Naive B cell (primary cell): ENCODE data around the gene FHOD3. TPM values are rescaled to one million over a fixed set of nuclear protein-coding genes. Genes with fewer than 3 reads are reported as not detected.
A peak's percentile ranks its signal among the peaks of the same experiment; 100 is the strongest.

Source experiments
- ATAC-seq, 2 donors: fragments of 150-1000 bp; cut with Tn5 transposase; 2 replicates each; pipeline ENCODE4 v1.10.0; 2021; ENCODE audit warnings: low read depth in 2 of 2, mild to moderate bottlenecking in 2 of 2, moderate library complexity in 2 of 2
- DNase-seq: peaks from one replicate; pipeline ENCODE4 v3.0.0; 2022
- H3K27ac Mint-ChIP-seq, 6 donors: one replicate each; pipeline ENCODE4 v1.8.0; 2020 to 2022; ENCODE audit warnings: mild to moderate bottlenecking in 6 of 6, mixed read lengths in 6 of 6, moderate library complexity in 5 of 6, inconsistent platforms in 2 of 6
- H3K27me3 Mint-ChIP-seq, 3 donors: one replicate each; pipeline ENCODE4 v1.8.0; 2021 to 2022; ENCODE audit warnings: mixed read lengths in 3 of 3, mild to moderate bottlenecking in 1 of 3
- H3K36me3 Mint-ChIP-seq, 2 donors: one replicate each; pipeline ENCODE4 v1.8.0; 2020 to 2022; ENCODE audit warnings: mixed read lengths in 2 of 2, inconsistent platforms in 1 of 2, mild to moderate bottlenecking in 1 of 2
- H3K4me1 Mint-ChIP-seq, 3 donors: one replicate each; pipeline ENCODE4 v1.8.0; 2020 to 2022; ENCODE audit warnings: mixed read lengths in 3 of 3, inconsistent platforms in 1 of 3, mild to moderate bottlenecking in 1 of 3, moderate library complexity in 1 of 3
- H3K4me3 Mint-ChIP-seq, 8 donors: one replicate each; pipeline ENCODE4 v1.8.0; 2020 to 2022; ENCODE audit warnings: mild to moderate bottlenecking in 8 of 8, mixed read lengths in 8 of 8, moderate library complexity in 8 of 8, inconsistent platforms in 2 of 8
- H3K9me3 Mint-ChIP-seq, 7 donors: one replicate each; pipeline ENCODE4 v1.8.0; 2020 to 2022; ENCODE audit warnings: mixed read lengths in 7 of 7, mild to moderate bottlenecking in 5 of 7, inconsistent platforms in 2 of 7, moderate library complexity in 1 of 7
- polyA plus RNA-seq, 6 donors: library from polyadenylated mRNA; unstranded; fragments of 300-500 nt; fragmentation: Illumina TruSeq; gene quantifications; one replicate each; pipeline ENCODE4 v1.2.3, GENCODE V29; 2021; ENCODE audit warnings: low read depth in 6 of 6

FHOD3 gene
- polyA plus RNA-seq, 6 donors from 2014 or later = not detected

DNA sequence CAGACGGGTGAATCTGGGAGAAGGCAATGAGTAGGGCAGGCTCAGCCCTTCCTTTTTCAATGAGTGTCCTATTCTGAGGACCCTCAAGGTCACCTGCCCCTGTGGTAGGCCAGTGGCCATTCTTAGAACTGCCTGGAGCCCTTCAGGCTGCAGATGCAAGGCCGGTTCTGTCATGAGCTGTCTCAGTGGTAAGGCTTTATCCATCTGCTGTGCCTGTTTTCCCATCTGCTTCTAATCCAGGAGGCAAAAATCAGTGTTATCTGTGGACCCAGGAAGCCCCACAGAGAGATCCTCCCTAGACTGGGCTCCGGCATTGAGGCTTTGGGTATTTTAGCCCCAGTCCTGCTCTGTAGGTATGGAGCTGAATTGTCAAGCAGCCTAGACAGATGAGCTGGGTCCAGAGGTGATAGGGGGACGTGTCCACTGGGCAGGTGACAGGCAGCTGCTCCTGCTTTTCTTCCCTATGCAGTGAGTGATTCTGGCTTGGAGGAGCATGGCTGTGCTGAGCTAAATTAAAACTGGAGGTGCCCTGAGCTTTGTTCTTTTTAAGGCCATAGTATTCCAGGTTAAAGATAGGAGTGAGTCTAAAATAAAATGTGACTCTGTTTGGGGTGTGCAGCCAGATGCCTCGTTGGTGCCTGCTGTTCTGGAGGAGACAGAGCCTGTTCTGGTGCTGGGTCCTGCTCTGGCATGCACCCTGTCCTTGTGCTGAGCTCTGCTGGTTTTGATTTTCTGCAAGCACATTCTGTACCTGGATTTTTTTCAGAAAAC lies 92.5 kb downstream of the FHOD3 start:
- Mint-ChIP-seq H3K36me3 (no peaks in the 10 kb centered on the region), H3K4me3 (no peak overlapping the region), H3K27ac (peak overlapping the region in 1 of 6 donors; percentile 40), H3K9me3 (peaks cover 3 to 15% (median 5%) of the 10 kb centered on the region in 7 donors), H3K4me1 (peaks cover 0 to 12% (median 8%) of the 10 kb centered on the region in 3 donors), H3K27me3 (peaks cover 0 to 28% (median 14%) of the 10 kb centered on the region in 3 donors)
- DNase-seq (no peak), ATAC-seq (no peak)

GRCh38 chr18:36391426-36392145 lies 94.1 kb downstream of the FHOD3 start:
- no peak overlapping the region for H3K4me3 Mint-ChIP-seq
- ATAC-seq = no peak
- peaks cover 0 to 12% (median 8%) of the 10 kb centered on the region in 3 donors for H3K4me1 Mint-ChIP-seq
- no peak for DNase-seq
- no peak overlapping the region for H3K27ac Mint-ChIP-seq
- H3K36me3 Mint-ChIP-seq = no peaks in the 10 kb centered on the region
- peaks cover 3 to 29% (median 11%) of the 10 kb centered on the region in 7 donors for H3K9me3 Mint-ChIP-seq
- H3K27me3 Mint-ChIP-seq = peaks cover 0 to 28% (median 14%) of the 10 kb centered on the region in 3 donors

DNA sequence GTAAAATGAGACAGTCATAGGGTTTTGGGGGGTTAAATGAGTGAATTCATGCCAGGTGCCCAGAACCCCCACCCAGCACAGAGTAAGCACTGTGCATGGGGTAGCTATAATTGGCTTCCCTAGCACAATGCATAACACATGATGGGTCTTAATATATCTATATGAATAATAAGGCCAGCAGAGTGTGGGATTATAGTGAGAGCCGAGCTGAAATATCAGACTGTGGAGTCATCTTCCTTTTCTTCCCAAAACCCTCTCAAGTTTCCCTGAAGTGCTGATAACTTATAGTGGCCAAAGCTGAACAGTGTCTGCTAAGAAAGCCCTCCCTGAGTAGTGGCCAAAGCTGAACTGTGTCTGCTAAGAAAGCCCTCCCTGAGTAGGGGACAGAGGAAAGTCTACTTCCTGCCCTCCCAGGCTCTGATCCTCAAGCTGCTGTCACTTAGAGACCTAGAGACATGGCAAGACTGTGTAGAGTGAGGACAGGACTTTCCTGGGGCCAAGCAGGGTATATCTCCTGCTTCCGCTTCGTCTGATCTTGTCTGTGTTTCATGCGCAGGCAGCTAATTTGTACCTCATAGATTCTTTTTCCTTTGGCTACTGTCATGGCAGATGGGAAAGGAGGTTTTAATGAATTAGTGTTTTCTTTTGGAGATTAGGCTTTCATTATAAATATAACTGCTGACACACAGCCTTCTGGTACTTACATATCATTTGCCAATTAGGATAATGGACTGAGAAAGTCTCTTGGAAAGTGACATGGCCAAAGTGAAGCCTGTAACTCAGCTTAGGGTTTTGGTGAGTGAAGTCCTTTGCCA lies 94.9 kb downstream of the FHOD3 start:
- Mint-ChIP-seq H3K4me1 (peaks cover 0 to 12% (median 8%) of the 10 kb centered on the region in 3 donors), H3K9me3 (peaks cover 3 to 37% (median 14%) of the 10 kb centered on the region in 7 donors), H3K27me3 (peaks cover 1 to 28% (median 14%) of the 10 kb centered on the region in 3 donors), H3K4me3 (no peak overlapping the region), H3K27ac (no peak overlapping the region), H3K36me3 (no peaks in the 10 kb centered on the region)
- DNase-seq (no peak), ATAC-seq (no peak)

- Mint-ChIP-seq H3K27ac (no peak overlapping the region), H3K36me3 (peaks cover 0 to 5% of the 10 kb centered on the region in 2 donors)
- no peak for ATAC-seq
Measured at GRCh38 chr18:36392979-36393287, 95.4 kb downstream of the FHOD3 start.

DNA sequence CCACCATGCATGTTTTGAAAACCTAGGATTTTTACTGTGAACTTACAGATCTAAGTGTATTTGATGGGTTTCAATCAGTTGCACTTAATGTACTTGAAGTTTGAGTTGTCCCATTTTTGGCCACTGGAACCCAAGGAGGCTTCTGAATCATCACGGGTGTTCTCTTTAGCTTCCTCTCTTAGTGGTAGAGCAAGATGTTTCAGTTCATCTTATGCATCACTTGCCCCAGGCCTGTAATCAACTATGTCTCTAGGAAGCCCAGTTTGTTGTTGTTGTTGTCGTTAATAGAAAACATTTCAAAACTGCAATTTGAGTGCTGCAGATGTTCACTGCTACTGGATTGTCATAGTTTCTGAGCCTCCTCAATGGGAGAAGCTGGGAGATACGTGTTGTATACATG lies 97.0 kb downstream of the FHOD3 start:
- Mint-ChIP-seq H3K4me3 (no peak overlapping the region), H3K36me3 (peaks cover 0 to 5% of the 10 kb centered on the region in 2 donors), H3K4me1 (peaks cover 0 to 1% (median 0%) of the 10 kb centered on the region in 3 donors), H3K27ac (no peak overlapping the region), H3K27me3 (peaks cover 14 to 32% (median 20%) of the 10 kb centered on the region in 3 donors), H3K9me3 (peaks cover 6 to 43% (median 14%) of the 10 kb centered on the region in 7 donors)
- ATAC-seq = no peak
- DNase-seq = no peak

More at GRCh38 chr18:36392979-36393287, 95.4 kb downstream of the FHOD3 start:
- Mint-ChIP-seq H3K4me3 (no peak overlapping the region), H3K27me3 (peaks cover 7 to 28% (median 14%) of the 10 kb centered on the region in 3 donors), H3K9me3 (peaks cover 6 to 43% (median 14%) of the 10 kb centered on the region in 7 donors), H3K4me1 (peaks cover 0 to 12% (median 8%) of the 10 kb centered on the region in 3 donors)
- no peak for DNase-seq

GRCh38 chr18:36396190-36396589 lies 98.7 kb downstream of the FHOD3 start:
- no peak for ATAC-seq
- H3K4me3 Mint-ChIP-seq = no peak overlapping the region

DNA sequence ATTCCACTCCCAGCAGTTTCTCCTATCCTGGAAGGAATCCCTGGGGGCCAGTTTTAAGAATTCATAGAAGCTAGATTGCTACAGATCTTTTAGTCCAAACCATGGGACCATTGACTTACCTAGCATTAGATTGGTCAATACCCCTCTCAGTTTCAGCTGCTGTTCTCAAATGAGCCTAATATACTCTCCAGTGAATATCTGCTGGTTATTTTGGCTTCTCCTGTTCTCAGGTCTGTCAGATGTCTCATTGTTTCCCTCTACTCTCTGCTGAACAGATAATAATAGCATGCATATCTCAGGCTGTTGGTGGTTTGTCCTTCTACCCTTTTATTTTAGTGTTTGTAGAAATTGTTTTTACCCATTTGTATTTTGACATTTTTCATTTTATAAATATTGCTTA lies 99.5 kb downstream of the FHOD3 start:
- H3K27me3 Mint-ChIP-seq = peaks cover 9 to 34% (median 21%) of the 10 kb centered on the region in 3 donors
- no peak overlapping the region for H3K4me3 Mint-ChIP-seq
- no peak overlapping the region for H3K27ac Mint-ChIP-seq
- DNase-seq = no peak
- ATAC-seq = no peak
- H3K9me3 Mint-ChIP-seq = peaks cover 6 to 43% (median 14%) of the 10 kb centered on the region in 7 donors
- H3K4me1 Mint-ChIP-seq = no peaks in the 10 kb centered on the region
- H3K36me3 Mint-ChIP-seq = peaks cover 0 to 5% of the 10 kb centered on the region in 2 donors

More at GRCh38 chr18:36396190-36396589, 98.7 kb downstream of the FHOD3 start:
- Mint-ChIP-seq H3K27ac (no peak overlapping the region), H3K27me3 (peaks cover 9 to 34% (median 21%) of the 10 kb centered on the region in 3 donors), H3K4me1 (no peaks in the 10 kb centered on the region), H3K36me3 (peaks cover 0 to 5% of the 10 kb centered on the region in 2 donors), H3K9me3 (peaks cover 6 to 43% (median 14%) of the 10 kb centered on the region in 7 donors)
- DNase-seq = no peak

- ATAC-seq (no peak), DNase-seq (no peak)
- peaks cover 0 to 5% of the 10 kb centered on the region in 2 donors for H3K36me3 Mint-ChIP-seq
- peaks cover 12 to 28% (median 21%) of the 10 kb centered on the region in 3 donors for H3K27me3 Mint-ChIP-seq
- H3K4me3 Mint-ChIP-seq = no peak overlapping the region
- H3K9me3 Mint-ChIP-seq = peaks cover 6 to 43% (median 14%) of the 10 kb centered on the region in 7 donors
- peak overlapping the region in 1 of 6 donors; percentile 54 for H3K27ac Mint-ChIP-seq
- H3K4me1 Mint-ChIP-seq = no peaks in the 10 kb centered on the region
Measured at GRCh38 chr18:36398419-36398818, 100.9 kb downstream of the FHOD3 start.

- DNase-seq (no peak), ATAC-seq (no peak)
- no peaks in the 10 kb centered on the region for H3K4me1 Mint-ChIP-seq
- peaks cover 0 to 5% of the 10 kb centered on the region in 2 donors for H3K36me3 Mint-ChIP-seq
- peaks cover 9 to 22% (median 21%) of the 10 kb centered on the region in 3 donors for H3K27me3 Mint-ChIP-seq
- no peak overlapping the region for H3K27ac Mint-ChIP-seq
- H3K4me3 Mint-ChIP-seq = no peak overlapping the region
- H3K9me3 Mint-ChIP-seq = peaks cover 5 to 37% (median 14%) of the 10 kb centered on the region in 7 donors
Measured at GRCh38 chr18:36399055-36399454, 101.5 kb downstream of the FHOD3 start.

DNA sequence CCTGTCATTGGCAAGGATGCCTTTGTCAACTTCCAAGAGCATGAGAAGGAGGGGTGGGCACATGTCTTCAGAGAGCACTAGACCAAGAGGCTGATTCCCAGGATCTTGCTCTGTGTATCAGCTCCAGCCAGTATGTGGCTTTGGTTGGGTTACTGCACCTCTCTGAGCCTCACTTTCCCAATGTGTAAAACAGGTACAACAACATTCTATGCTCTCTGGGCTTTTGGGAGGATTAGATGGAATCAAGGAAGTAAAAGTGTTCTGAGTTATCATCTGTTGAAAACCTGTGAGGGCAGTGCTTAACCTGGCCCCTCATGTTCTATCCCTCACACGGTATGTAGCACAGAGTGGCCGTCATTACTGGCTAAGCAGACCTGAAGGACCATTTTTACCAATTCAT lies 103.9 kb downstream of the FHOD3 start:
- H3K4me1 Mint-ChIP-seq = no peaks in the 10 kb centered on the region
- H3K9me3 Mint-ChIP-seq = peaks cover 0 to 14% (median 5%) of the 10 kb centered on the region in 7 donors

DNA sequence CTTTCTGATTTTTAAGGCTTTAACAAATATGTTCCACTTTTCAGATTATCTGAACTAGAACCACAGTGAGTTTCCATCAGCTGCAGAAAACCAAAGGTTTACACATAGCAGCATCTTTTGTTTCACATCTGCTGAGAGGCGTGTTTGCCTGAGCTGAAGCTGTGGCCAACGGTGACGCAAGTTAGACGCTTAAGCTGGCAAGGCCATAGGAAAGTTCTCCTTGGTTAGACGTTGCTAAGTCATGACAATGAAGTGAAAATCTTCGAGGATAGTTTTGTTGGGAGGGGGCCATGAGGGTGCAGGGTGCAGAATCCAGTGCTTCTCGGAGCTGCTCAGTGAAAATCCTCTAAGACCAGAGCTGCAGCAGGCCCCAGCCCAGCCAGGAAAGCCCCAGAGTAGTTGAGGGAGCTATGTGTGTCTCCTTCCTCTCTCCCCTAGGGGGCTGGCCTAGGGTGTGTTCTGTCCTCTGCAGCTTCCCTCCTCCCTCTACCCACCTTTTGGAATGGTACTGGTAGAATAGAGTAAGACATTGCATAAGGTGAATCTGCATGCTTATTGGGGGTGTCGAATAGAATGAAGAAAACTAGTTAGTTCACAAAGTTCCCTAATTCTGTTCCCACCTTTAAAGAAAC lies 105.4 kb downstream of the FHOD3 start:
- DNase-seq (no peak), ATAC-seq (no peak)
- Mint-ChIP-seq H3K4me3 (no peak overlapping the region), H3K4me1 (no peaks in the 10 kb centered on the region), H3K27me3 (peaks cover 17 to 21% (median 20%) of the 10 kb centered on the region in 3 donors), H3K36me3 (peaks cover 0 to under 1% of the 10 kb centered on the region in 2 donors), H3K9me3 (peaks cover 0 to under 1% (median 0%) of the 10 kb centered on the region in 7 donors), H3K27ac (no peak overlapping the region)

More for the DNA sequence above, 103.9 kb downstream of the FHOD3 start:
- Mint-ChIP-seq H3K27me3 (peaks cover 8 to 21% (median 20%) of the 10 kb centered on the region in 3 donors), H3K4me3 (no peak overlapping the region), H3K36me3 (peaks cover 0 to 5% of the 10 kb centered on the region in 2 donors), H3K27ac (no peak overlapping the region)
- DNase-seq (no peak), ATAC-seq (no peak)

DNA sequence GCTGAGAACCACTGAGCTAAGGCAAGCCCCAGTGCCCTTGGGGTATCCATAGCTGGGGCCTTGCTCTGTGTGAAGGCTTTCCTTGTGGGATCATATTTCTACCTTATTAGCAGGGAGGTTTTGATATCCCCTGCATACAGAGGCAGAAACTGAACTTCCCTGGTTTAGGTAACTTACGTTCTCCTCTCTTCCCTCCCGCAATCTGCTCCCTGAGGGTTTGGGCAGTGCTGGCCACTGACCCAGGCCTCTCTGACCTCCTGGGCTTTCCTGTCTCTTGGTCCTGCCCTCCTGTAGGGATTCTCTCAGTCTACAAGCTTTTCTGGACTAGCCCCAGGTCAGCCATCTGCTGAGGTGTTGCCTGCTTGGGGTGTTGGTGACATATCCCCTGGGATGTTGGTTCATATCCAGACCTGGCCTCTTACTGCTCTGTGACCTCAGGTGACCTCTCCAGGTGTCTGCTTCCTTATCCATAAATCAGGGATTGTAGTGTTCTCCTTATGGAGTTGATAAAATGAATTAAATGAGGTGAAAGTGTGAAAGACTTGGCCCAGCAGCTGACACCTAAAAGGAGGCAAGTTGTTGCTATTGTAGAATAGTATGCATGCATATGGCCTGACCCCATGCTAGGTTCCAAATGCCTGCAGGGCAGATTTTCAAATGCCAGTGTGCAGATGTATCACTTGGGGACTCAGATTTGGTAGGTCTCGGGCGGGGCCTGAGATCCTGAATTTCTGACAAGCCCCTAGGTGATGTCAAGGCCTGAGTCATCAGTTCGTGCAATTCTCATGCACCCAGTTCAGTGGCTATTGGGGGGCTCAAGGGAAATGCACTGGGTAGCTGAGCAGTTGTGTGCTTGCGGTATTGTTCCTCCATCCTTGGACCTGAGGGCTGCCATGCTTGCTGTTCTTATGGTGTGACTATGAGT lies 106.6 kb downstream of the FHOD3 start:
- Mint-ChIP-seq H3K36me3 (no peaks in the 10 kb centered on the region), H3K4me1 (no peaks in the 10 kb centered on the region), H3K27me3 (peaks cover 20 to 24% (median 23%) of the 10 kb centered on the region in 3 donors), H3K9me3 (no peaks in the 10 kb centered on the region), H3K27ac (no peak overlapping the region), H3K4me3 (no peak overlapping the region)
- ATAC-seq (no peak), DNase-seq (no peak)
